ENCODE data around the gene MS4A4A. TPM values are rescaled to one million over a fixed set of nuclear protein-coding genes. Genes with fewer than 3 reads are reported as not detected.

The MS4A4A gene
- total and polyA plus RNA-seq, 2 of the 13 experiments (the other 11 are each of a cell fraction or from before 2014, with no cell fraction given) = not detected

DNA sequence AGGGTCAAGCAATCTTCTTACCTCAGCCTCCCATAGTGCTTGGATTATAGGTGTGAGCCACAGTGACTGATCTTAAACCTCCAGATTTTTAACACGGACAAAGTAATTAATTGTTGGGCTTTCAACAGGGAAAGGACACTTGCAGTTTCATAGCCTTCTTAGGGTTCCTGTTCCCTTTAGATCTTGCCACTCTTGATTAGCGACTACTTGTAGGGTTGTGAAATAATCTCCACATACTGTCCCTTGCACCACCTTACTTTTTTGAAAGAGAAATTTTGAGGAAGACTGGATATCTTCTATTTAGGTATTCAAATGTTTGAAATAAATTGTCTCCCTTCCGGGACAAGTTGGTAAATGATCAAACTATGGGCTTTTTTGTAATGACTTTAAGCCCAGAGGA lies 45.1 kb upstream of the MS4A4A start:
- H3K27ac ChIP-seq (ENCODE audit: extremely low read length, insufficient read depth, low read length) = no peak overlapping the region
- H3K27me3 ChIP-seq (ENCODE audit: control insufficient read depth in 1 of 2, insufficient read depth in 2 of 2, low read length in 2 of 2) = no peaks in the 10 kb centered on the region
- H3K79me2 ChIP-seq (ENCODE audit: insufficient read depth, low read length) = no peaks in the 10 kb centered on the region
- TF ChIP-seq ATF3 (CRISPR knock-in tag; IDR thresholded peaks at IDR 0.05) (no peak), IKZF5 (CRISPR knock-in tag; IDR thresholded peaks at IDR 0.05) (no peak), HDAC6 (IDR thresholded peaks at IDR 0.05; ENCODE audit: low read depth, low read length) (no peak), ZNF672 (CRISPR knock-in tag; IDR thresholded peaks at IDR 0.05) (no peak), ZNF572 (CRISPR knock-in tag; IDR thresholded peaks at IDR 0.05) (no peak), MZF1 (CRISPR knock-in tag; IDR thresholded peaks at IDR 0.05; ENCODE audit: borderline replicate concordance) (no peak), ATRX (CRISPR knock-in tag; IDR thresholded peaks at IDR 0.05; ENCODE audit: borderline replicate concordance) (no peak), TBX3 (IDR thresholded peaks at IDR 0.05; ENCODE audit: borderline replicate concordance) (no peak), POLR2G (IDR thresholded peaks at IDR 0.05; ENCODE audit: low read depth, low read length) (no peak), ZNF564 (CRISPR knock-in tag; IDR thresholded peaks at IDR 0.05) (no peak), FLYWCH1 (CRISPR knock-in tag; IDR thresholded peaks at IDR 0.05) (no peak), ZNF589 (CRISPR knock-in tag; conservative IDR thresholded peaks at IDR 0.05) (no peak), IRF2 (CRISPR knock-in tag; IDR thresholded peaks at IDR 0.05) (no peak), PHB2 (IDR thresholded peaks at IDR 0.05; ENCODE audit: partially characterized antibody) (no peak), RARA (CRISPR knock-in tag; IDR thresholded peaks at IDR 0.05) (no peak), KLF15 (CRISPR knock-in tag; IDR thresholded peaks at IDR 0.05; ENCODE audit: borderline replicate concordance) (no peak), ZNF614 (CRISPR knock-in tag; IDR thresholded peaks at IDR 0.05; ENCODE audit: borderline replicate concordance) (no peak)
- TF ChIP-seq, protein P1, sequence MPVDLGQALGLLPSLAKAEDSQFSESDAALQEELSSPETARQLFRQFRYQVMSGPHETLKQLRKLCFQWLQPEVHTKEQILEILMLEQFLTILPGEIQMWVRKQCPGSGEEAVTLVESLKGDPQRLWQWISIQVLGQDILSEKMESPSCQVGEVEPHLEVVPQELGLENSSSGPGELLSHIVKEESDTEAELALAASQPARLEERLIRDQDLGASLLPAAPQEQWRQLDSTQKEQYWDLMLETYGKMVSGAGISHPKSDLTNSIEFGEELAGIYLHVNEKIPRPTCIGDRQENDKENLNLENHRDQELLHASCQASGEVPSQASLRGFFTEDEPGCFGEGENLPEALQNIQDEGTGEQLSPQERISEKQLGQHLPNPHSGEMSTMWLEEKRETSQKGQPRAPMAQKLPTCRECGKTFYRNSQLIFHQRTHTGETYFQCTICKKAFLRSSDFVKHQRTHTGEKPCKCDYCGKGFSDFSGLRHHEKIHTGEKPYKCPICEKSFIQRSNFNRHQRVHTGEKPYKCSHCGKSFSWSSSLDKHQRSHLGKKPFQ (CRISPR knock-in tag; IDR thresholded peaks at IDR 0.05; ENCODE audit: insufficient replicate concordance) = no peak
- TF ChIP-seq, protein P2, sequence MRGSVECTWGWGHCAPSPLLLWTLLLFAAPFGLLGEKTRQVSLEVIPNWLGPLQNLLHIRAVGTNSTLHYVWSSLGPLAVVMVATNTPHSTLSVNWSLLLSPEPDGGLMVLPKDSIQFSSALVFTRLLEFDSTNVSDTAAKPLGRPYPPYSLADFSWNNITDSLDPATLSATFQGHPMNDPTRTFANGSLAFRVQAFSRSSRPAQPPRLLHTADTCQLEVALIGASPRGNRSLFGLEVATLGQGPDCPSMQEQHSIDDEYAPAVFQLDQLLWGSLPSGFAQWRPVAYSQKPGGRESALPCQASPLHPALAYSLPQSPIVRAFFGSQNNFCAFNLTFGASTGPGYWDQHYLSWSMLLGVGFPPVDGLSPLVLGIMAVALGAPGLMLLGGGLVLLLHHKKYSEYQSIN (CRISPR knock-in tag; IDR thresholded peaks at IDR 0.05; ENCODE audit: borderline replicate concordance) = no peak
- H4K20me1 ChIP-seq (ENCODE audit: insufficient read depth, low read length) = no peaks in the 10 kb centered on the region
- no peak for ATAC-seq
- H2AFZ ChIP-seq (ENCODE audit: low read length) = no peak overlapping the region
- in situ Hi-C loops (cut with HindIII; ENCODE audit: extremely low pct_ligation_motif_present, low pct_unique_long_range_greater_than_20kb) = no loop called here
- intact Hi-C loops (cut with micrococcal nuclease; ENCODE audit: unreplicated experiment) = no loop called here
- no TSS peak for BruUV-seq (replicated peaks)
- no peak for DNase-seq (ENCODE audit: low spot score)
- no peak for FAIRE-seq
- H3K36me3 ChIP-seq (replicated peaks in 1 of 2; ENCODE audit: control insufficient read depth in 1 of 2, insufficient read depth in 2 of 2, low read length in 2 of 2) = no peaks in the 10 kb centered on the region
- no peak overlapping the region for H3K9ac ChIP-seq (ENCODE audit: insufficient read depth, low read depth, low read length)
- CTCF ChIA-PET (ENCODE audit: low intra/inter-chr PET ratio, low total read pairs) = no interaction called here
- H3K4me1 ChIP-seq (ENCODE audit: insufficient read depth, low read length) = no peaks in the 10 kb centered on the region
- H3K9me3 ChIP-seq (ENCODE audit: low read length) = no peaks in the 10 kb centered on the region
- POLR2A ChIA-PET = no interaction called here
- no peak overlapping the region for H3K4me2 ChIP-seq (ENCODE audit: low read depth, low read length)
- 15% methylated on average over 3 of the region's 3 CpGs for WGBS (ENCODE audit: low lambda C conversion rate)
- H3K4me3 ChIP-seq (replicated peaks in 1 of 3; ENCODE audit: insufficient read depth in 1 of 3, low read depth in 2 of 3, low read length in 3 of 3) = no peak overlapping the region

Measured in HepG2 (cell line).